Neural progenitor cell (in vitro differentiated cells): ENCODE data around the gene CHMP1A.

Source experiments
- EZH2 ChIP-seq: fragments of 200-600 bp; sonication (generic); IDR thresholded peaks from 2 replicates; pipeline ENCODE4 v1.6.1; 2017; ENCODE audit warnings: antibody characterized with exemption, mild to moderate bottlenecking, moderate library complexity
- TF ChIP-seq, protein P1 (sequence below): fragments of 200-600 bp; sonication (generic); IDR thresholded peaks from 2 replicates; pipeline ENCODE4 v1.5.1; 2017; ENCODE audit warnings: antibody characterized with exemption, mild to moderate bottlenecking

DNA sequence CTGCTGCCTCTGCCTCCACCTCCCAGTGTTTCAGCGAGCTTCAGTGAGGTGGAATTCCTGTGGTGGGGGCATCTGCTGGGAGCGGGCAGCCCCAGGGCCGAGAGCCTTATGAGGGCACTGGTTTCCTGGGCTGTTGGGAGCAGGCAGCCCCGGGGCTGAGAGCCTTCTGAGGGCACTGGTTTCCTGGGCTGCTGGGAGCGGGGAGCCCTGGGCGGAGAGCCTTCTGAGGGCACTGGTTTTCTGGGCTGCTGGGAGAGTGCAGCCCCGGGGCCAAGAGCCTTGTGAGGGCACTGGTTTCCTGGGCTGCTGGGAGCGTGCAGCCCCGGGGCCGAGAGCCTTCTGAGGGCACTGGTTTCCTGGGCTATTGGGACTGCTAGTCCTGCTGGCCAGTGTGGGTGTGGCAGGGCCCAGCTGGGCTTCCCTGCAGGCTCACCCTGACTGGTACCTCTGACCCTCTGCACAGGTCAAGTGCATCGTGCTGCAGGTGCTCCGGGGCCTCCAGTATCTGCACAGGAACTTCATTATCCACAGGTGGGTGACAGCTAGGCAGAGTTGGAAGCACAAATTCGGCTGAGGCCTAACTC, 34.6 kb upstream of the CHMP1A start:
- TF ChIP-seq, protein P1, sequence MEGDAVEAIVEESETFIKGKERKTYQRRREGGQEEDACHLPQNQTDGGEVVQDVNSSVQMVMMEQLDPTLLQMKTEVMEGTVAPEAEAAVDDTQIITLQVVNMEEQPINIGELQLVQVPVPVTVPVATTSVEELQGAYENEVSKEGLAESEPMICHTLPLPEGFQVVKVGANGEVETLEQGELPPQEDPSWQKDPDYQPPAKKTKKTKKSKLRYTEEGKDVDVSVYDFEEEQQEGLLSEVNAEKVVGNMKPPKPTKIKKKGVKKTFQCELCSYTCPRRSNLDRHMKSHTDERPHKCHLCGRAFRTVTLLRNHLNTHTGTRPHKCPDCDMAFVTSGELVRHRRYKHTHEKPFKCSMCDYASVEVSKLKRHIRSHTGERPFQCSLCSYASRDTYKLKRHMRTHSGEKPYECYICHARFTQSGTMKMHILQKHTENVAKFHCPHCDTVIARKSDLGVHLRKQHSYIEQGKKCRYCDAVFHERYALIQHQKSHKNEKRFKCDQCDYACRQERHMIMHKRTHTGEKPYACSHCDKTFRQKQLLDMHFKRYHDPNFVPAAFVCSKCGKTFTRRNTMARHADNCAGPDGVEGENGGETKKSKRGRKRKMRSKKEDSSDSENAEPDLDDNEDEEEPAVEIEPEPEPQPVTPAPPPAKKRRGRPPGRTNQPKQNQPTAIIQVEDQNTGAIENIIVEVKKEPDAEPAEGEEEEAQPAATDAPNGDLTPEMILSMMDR = no peak
- TF ChIP-seq EZH2 = no peak
